T-helper 2 cell (primary cell): ENCODE data around the gene WNT5B.

Experiments
- DNase-seq, 5 experiments: peaks; one replicate each; pipeline versions ENCODE4 v3.0.0 to v3.0.0-alpha.2; 2012 to 2022

WNT5B gene

DNA sequence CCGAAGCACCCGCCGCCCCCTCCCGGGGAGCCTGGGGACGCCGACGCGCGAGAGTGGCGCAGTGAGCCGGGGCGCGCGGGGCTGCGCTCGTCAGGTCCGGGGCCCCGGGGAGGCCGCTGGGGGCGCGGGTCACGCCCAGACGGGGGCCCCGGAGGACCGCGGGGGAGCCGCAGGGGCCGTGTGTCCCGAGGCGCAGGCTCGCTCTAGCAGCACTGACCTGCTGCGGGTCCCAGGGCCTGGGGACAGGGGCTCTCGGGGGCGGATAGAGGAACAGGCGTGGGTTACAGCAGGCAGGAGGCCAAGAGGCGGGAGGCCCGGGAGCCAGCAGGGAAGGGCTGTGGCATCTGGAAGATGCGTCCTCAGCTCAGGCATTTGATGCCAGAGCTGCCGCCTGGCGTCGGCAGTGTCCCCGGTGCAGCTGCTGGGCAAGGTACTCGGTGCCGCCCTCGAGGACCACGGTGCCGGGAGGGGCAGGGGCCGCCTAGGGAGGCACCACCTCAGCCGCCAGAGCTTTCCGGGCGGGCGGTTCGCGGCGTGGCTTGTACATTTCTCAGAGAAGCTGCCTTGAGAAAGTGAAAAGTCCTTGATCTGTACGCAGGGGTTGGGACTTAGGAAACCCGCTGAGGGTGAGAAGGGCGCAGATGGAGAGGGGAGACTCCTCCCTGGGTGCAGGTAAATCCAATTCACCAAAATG lies 1.2 kb downstream of the WNT5B start:
- DNase-seq, result peak in 1 of 5 experiments; percentile 34

DNA sequence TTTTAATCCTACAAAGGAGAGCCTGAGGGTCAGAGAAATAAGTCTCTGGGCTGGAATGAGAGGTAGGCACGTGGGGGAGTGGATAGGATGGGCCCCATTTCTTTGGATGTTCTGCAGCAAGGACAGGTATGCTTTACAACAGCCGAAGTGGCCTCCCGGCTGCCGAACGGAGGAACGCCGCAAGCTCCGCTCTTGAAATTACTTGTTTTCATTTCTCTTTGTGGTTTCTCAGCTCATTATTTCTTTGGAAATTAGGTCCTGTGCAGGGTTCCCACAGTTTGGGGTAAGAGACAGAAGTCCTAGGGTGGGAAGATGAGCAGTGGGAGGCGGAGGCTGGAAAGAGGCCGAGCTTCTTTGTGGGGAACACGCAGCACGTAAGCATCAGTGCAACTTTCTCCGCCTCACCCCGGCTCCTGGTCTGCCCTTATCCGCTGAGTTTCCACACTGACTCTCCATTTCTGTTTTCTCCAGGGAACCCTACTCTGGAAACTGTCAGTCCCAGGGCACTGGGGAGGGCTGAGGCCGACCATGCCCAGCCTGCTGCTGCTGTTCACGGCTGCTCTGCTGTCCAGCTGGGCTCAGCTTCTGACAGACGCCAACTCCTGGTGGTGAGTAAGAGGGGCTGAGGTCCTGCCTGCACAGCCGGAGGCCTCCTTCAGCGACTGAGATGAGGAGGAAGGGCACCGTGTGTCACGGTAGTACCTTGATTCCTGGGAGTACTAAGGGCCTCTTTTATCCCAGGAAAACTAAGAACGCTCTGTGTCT lies 2.0 kb downstream of the WNT5B start:
- no peak for DNase-seq

DNA sequence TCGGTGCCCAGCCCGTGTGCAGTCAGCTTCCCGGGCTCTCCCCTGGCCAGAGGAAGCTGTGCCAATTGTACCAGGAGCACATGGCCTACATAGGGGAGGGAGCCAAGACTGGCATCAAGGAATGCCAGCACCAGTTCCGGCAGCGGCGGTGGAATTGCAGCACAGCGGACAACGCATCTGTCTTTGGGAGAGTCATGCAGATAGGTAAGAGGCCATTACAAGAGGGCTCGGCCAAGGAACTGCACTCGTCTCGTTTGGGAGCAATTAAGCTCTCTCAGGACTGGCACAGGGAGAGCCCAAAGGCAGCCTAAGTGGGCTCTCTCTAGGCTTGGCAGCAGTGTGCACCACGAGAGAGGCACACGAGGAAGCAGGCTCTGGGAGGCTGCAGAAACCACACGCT lies 3.7 kb downstream of the WNT5B start:
- DNase-seq, result no peak

DNA sequence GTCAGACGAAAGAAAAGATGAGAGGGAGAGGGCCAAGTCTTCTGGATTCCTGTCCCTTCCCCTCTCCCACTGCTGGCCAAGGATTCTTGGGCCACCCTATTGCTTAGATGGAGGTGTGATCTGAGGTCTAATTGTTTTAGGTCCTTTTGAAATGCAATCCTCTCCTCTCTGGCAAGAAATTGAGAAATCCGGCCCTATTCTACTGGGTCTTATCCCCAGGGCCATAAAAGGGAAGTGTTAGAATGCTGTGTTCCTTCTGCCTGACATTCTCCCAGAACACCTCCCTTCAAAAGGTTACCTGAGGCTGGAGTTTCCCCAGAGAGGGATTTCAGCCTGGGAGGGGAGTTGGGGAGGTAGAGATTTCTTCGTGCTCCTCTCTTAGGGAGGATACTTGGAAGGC lies 4.4 kb downstream of the WNT5B start:
- DNase-seq, result no peak

DNA sequence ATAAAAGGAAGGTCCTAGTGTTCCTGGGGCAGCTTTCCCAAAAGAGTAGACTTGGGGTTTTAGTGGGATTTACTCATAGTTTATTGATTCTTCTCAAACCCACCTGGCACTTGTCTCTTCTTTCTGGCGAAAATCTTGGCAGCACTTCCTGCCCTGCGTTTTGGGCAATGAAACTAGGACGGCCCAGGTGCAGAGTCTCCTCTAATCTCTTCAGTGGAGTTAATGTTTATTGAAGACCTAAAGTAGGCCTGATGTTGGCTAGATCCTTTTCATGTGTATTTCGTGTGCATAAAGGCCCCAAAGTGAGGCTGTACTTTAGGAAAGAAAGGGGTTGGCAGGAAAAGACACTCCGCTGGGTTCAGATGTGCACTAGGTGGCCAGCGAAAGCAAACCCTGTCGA lies 5.1 kb downstream of the WNT5B start:
- no peak for DNase-seq

DNA sequence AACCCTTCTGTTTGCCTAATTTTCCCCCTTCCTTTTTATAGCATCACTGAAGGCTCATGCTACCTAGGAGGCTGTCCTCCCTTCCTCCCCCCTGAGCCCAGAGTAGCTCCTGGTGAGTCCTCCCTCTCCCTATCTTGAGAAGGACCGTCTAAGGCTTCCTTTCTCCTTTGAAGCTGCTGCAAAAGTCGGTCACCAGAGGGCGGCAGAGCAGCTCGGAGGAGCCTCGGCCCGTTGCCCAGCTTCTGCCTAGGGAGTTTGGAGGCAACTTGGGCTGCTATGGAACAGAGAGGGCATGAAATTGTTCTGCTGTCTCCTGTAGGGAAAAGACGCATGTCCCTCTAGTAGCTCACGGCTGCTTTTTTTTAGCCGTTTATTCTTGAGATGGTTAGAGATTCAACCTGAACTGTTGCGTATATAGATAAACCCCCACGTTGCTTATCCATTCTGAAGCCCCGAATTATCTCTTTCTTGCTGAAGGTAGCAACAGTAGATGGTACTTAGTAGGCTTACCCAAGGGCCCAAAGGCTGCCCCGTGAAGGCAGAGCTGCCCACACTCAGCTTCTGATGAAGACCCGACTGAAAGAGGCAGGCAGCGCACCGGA lies 5.7 kb downstream of the WNT5B start:
- peak in 4 of 5 experiments; percentile 30 to 57 (median 45) for DNase-seq

DNA sequence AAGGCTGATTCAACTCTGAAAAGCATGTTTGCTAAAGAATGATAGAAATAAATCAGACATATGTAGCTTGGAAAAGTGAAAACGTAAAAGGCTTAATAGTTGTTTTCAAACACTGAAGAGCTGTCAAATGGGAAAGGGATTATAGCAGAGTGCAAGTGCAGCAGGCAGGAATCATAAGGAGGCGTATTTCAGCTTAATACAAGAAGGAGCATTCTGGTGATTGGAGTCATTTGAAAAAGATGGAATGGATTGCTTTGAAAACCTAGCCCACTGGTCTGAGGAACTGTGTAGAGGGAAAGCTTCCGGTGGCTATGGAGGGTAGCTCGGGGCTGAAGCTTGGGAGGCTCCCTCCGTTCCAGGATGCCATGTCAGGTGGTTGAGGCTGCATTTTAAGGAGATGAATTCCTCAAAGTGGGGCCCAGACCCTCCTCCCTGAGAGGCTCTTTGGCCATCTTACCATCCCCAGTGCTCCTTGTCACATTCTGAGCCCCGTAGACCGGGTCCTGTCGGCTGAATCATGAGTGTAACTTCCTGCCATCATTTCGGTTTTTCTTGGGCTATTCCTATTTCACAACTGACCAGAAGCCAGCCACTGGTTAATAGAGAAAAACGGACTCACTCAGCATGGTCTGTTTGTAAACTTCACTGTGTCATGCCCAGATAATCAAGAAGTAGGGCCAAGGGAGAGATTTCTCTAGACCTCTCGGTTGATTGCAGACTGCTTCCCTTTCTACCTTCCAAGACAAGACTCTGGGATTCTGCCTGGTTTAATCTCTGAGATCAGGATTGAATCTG lies 6.5 kb downstream of the WNT5B start:
- no peak for DNase-seq

DNA sequence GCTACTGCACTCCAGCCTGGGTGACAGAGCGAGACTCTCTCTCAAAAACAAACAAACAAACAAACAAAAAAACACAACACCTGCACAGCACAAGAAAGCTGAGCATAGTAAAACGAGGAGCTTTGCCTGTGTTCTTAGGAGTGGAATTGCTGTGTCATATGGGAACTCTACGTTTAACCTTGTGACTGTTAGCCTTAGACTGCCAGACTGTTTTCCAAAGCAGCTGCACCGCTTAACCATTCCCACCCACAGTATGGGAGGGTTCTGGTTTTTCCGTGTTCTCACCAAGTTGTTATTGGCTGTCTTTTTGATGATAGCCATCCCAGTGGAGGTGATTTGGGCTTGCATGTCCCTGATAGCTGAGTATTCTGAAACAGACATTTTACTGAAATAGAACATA lies 9.2 kb downstream of the WNT5B start:
- no peak for DNase-seq

DNA sequence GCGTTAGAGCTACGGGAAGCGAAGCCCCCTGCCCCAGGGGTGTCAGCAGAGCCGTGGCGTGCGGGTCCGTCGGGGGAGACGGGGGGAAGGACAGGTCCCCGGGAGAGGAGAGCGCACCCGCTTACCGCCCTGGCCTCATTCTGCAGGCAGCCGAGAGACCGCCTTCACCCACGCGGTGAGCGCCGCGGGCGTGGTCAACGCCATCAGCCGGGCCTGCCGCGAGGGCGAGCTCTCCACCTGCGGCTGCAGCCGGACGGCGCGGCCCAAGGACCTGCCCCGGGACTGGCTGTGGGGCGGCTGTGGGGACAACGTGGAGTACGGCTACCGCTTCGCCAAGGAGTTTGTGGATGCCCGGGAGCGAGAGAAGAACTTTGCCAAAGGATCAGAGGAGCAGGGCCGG lies 10.5 kb downstream of the WNT5B start:
- DNase-seq, result no peak

DNA sequence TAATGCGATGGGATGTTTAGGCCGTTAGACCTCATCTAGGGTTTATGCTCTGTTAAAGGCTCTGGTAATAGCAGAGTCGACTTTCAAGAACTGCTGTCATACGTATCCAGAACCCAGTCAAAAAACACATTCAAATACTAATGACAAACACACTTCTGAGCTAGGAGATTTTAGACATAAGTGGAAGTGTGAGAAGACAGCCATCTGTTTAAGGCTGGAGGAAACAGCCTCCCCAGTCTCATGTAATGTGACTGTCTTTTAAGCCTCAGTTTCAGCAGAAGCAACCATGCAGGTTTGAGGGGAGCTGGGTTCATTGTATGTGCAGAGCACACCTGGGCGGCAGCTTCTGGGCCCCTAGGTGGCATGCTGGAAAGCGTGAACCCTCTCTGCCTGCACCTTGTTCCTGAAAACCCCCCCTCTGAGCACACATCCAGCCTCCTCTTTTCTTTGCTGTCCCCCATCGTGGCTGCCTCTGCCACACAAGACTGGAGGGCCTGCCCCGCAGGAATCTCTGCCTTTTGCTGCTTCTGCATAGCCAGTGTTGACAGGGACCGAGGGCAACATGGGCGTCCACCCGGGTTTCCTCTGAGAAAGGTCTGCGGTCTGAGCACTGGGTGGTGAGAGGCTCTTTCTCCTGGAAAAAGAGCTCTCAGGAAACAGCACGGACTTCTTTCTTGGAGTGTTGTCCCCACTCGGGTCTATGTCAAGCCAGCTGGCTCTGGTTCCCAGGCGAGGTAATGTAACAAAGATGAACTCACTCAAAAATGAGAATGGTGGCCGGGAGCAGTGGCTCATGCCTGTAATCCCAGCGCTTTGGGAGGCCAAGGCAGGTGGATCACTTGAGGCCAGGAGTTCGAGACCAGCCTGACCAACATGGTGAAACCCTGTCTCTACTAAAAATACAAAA lies 11.6 kb downstream of the WNT5B start:
- DNase-seq, result no peak

DNA sequence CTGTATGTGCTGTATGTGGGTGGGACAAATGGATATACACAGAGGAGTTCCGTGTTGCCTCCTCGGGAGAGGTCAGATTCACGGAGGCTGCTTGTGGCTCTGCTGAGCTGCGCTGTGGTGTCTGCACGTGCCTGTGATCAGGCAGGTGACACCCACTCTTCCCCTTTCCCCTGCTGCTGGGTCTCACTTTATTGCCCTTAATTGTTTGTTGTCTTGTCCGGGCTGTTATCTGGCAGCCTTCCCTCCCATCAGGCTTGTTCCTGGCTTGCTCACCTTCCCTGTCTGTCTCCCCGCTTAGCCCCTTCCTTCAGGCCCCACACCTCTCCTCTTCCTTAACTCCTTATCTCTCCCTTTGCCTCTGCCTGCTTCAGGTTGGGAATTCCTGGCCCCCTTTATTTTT lies 13.5 kb downstream of the WNT5B start:
- DNase-seq, result no peak

DNA sequence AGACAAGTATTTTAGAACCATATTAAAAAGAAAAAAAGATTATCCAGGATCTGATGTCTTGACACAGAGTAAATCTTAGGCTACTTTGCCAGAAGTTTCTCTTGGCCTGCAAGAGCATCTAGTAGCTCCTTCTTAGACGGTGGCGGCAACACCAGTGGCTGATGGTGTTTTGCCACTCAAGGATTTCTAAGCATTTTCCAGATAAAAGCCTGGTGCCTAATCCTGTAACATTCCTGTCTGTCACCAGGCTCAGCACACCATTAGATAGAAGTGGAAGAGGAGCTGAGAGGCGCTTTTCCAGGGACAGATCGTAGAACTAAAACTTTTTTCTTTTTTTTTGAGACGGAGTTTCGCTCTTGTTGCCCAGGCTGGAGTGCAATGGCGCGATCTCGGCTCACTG lies 14.0 kb downstream of the WNT5B start:
- DNase-seq, result no peak

DNA sequence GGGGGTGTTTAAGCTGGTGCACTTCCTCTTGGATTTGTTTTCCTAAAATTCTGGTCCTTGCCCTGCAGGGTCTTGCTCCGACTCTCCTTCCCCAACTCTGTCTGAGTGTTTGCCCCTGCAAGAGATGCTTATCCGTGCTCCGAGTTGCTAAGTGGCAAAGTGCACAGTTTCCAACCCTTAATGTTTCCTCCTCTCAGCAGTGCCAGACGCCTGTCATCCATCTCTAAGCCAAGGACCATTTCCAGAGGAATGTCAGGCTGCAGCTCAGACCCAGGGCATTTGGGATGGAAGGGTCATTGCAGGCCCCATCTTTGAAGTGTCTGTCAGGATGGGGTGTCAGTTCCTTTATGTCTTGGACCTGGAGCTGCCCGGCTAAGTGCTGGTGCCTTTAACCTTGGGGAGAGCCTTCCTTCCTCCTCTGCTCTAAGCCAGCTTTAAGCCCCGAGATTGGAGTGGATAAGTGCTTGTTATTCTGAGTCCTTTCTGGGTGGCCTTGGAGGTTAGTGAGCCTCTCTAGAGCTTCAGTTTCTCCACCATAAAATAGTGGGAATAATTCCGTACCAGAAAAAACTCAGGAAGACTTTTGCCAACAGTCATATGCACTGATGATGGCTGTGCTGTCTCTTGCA lies 15.0 kb downstream of the WNT5B start:
- no peak for DNase-seq

DNA sequence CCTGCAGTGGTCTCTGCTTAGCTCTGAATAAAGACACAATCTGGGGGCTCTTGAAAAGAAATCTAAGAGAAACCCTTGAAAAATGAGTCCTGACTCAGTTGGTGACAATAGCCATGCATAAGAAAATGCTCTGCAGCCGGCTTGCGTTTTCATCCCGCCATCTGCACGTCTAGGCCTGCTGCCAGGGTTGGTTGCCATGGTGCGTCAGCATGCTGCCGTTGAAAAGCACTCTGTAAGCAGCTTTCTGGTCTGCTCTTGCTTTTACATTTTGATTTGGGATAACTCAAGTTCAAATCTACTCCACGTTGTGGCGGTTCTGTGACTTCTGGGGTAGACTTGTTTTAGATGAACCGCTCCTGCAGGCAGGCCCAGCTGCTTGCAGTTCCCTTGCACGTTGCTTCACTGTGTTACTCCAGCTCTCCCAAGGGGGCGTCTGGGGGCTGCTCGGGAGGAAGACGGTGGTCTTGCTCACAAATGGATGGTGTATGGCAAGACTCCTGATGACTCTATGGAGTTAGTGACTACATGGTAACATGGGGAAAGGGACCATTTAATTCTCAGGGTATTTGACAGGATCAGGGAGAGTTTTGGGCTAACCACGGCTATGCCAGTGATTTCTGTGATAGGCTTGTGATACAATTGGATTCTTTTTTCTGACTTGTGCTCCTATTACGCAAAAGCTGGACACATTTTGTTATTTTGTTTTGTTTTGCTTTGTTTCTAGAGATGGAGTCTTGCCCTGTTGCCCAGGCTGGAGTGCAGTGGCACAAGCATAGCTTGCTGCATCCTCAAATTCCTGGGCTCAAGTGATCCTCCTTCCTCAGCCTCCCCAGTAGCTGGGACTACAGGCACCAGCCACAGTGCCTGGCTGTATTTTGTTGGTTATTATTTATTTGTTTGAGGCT lies 15.8 kb downstream of the WNT5B start:
- DNase-seq, result no peak

DNA sequence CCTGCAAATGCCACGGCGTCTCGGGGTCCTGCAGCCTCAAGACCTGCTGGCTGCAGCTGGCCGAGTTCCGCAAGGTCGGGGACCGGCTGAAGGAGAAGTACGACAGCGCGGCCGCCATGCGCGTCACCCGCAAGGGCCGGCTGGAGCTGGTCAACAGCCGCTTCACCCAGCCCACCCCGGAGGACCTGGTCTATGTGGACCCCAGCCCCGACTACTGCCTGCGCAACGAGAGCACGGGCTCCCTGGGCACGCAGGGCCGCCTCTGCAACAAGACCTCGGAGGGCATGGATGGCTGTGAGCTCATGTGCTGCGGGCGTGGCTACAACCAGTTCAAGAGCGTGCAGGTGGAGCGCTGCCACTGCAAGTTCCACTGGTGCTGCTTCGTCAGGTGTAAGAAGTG lies 16.8 kb downstream of the WNT5B start:
- DNase-seq, result no peak

DNA sequence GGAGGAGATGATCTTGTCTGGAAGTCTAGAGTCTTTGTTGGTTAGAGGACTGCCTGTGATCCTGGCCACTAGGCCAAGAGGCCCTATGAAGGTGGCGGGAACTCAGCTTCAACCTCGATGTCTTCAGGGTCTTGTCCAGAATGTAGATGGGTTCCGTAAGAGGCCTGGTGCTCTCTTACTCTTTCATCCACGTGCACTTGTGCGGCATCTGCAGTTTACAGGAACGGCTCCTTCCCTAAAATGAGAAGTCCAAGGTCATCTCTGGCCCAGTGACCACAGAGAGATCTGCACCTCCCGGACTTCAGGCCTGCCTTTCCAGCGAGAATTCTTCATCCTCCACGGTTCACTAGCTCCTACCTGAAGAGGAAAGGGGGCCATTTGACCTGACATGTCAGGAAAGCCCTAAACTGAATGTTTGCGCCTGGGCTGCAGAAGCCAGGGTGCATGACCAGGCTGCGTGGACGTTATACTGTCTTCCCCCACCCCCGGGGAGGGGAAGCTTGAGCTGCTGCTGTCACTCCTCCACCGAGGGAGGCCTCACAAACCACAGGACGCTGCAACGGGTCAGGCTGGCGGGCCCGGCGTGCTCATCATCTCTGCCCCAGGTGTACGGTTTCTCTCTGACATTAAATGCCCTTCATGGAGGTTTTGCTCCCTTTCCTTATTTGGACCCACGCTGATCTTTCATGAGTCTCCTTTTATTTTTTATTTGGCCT lies 17.7 kb downstream of the WNT5B start:
- DNase-seq, result no peak

DNA sequence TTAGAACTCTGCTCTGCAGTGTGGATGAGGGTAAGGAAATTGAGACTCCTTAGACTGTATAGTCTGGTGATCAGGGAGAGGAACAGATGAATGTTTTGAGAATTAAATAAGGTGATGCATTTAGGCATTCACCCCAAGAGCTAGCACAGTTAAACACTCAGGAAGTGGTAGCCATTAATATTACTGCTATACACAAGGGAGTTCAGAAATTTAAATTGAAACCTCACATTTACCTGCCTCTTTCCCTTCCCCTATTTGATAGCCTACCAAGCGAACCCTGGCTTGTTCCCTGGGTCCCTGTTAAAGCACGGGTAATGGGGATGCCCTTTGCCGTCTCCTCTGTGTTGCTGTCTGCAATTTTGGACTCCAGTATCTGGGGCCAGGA lies 18.2 kb downstream of the WNT5B start:
- DNase-seq, result no peak

DNA sequence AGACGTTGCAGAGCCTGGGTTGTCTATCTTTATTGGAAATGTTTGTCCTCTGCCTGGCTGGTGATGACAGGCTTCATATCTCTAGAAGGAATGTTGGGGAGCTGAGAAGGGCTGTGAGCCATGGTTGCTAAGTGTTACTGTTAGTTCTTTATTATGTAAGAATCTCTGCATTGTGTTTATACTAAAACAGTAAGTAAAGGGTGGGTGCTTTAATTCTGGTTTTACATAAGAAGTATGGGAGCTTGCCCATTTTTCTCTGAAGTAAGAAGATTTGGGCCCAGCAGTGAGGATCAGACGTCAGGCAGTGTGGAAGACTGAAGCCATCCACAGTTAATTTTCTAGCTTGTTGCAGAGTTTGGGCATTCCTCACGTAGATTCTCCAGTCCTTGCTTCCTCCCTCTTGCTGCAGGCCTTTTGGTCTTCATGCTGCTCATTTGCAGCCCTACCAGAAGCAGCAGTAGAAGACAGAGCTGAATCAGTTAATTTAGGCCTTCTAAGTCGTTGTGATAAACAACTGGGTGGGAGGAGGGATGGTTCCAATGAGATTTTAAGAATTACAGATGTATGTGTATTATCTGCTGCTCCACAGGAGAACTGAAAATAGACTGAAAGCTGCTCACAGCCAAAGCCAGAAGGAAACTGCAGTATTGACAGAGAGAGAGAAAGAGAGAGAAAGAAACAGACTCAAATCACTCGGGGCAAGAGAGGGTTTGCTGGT lies 21.4 kb downstream of the WNT5B start:
- no peak for DNase-seq

DNA sequence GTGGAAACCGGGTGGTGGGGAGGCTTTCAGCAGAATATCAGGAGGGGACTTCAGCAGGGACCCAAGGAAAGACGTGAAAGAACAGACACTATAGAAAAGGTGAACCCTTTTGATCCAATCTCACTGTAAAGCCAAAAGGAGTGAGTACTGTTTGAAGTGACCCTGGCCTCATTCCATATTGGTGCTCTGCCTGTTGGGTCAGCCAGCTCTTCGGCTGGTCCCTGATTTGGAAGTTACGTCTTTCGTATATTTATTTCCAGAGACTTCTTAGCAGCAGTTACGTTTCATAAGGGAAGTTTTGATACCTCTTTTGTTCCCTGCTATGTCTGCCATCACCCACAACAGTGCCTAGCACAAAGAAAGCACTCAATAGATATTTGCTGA lies 21.9 kb downstream of the WNT5B start:
- no peak for DNase-seq
